H9 (cell line): Measurements from ENCODE around the gene LEPROT. TPM values are rescaled to one million over a fixed set of nuclear protein-coding genes. Genes with fewer than 3 reads are reported as not detected.

ENCODE experiments used
- DNase-seq: peaks from one replicate; pipeline ENCODE4 v3.0.0-alpha.2; 2017
- H2AFZ ChIP-seq: one replicate; pipeline ENCODE4 v1.6.1; 2013; ENCODE audit warnings: mild to moderate bottlenecking, low read length, control low read depth, moderate library complexity
- H2AK5ac ChIP-seq: 2 replicates; pipeline ENCODE4 v1.6.1; 2013; ENCODE audit warnings: low read length, control low read depth, mixed read lengths; ENCODE audit not compliant: insufficient read length
- H2BK120ac ChIP-seq: one replicate; pipeline ENCODE4 v1.6.1; 2013; ENCODE audit warnings: low read depth, mild to moderate bottlenecking, low read length, control low read depth, inconsistent platforms; ENCODE audit not compliant: poor library complexity, severe bottlenecking
- H2BK12ac ChIP-seq: 2 replicates; pipeline ENCODE4 v1.6.1; 2013; ENCODE audit warnings: low read length, control low read depth, mixed read lengths, low read depth; ENCODE audit not compliant: insufficient read length
- H2BK15ac ChIP-seq: 2 replicates; pipeline ENCODE4 v1.6.1; 2013; ENCODE audit warnings: low read depth, low read length, control low read depth
- H2BK20ac ChIP-seq: one replicate; pipeline ENCODE4 v1.6.1; 2013; ENCODE audit warnings: low read depth, mild to moderate bottlenecking, low read length, control low read depth, inconsistent platforms; ENCODE audit not compliant: poor library complexity, severe bottlenecking
- H2BK5ac ChIP-seq: 2 replicates; pipeline ENCODE4 v1.6.1; 2013; ENCODE audit warnings: low read length, control low read depth, mixed read lengths; ENCODE audit not compliant: insufficient read length
- H3K14ac ChIP-seq: 2 replicates; pipeline ENCODE4 v1.6.1; 2013; ENCODE audit warnings: low read length, control low read depth; ENCODE audit not compliant: insufficient read depth
- H3K18ac ChIP-seq: 2 replicates; pipeline ENCODE4 v1.6.1; 2013; ENCODE audit warnings: low read depth, mild to moderate bottlenecking, mixed read lengths, low read length, control low read depth; ENCODE audit not compliant: insufficient read length
- H3K23ac ChIP-seq: 2 replicates; pipeline ENCODE4 v1.6.1; 2013; ENCODE audit warnings: low read length, control low read depth, mixed read lengths, low read depth; ENCODE audit not compliant: insufficient read length
- H3K23me2 ChIP-seq: 2 replicates; pipeline ENCODE4 v1.6.1; 2013; ENCODE audit warnings: low read depth, mild to moderate bottlenecking, mixed read lengths, low read length, control low read depth; ENCODE audit not compliant: insufficient read length, poor library complexity, severe bottlenecking
- H3K27ac ChIP-seq: 2 replicates; pipeline ENCODE4 v1.5.1; 2013; ENCODE audit warnings: low read length, control low read depth, mixed read lengths, low read depth; ENCODE audit not compliant: insufficient read length
- H3K27me3 ChIP-seq: 2 replicates; pipeline ENCODE4 v1.6.1; 2013; ENCODE audit warnings: low read length, control low read depth, inconsistent platforms; ENCODE audit not compliant: insufficient read depth
- H3K4ac ChIP-seq: 2 replicates; pipeline ENCODE4 v1.6.1; 2013; ENCODE audit warnings: low read depth, mild to moderate bottlenecking, control low read depth, inconsistent platforms, low read length, moderate library complexity
- H3K4me1 ChIP-seq: 2 replicates; pipeline ENCODE4 v1.6.1; 2013; ENCODE audit warnings: low read length, control low read depth, inconsistent platforms; ENCODE audit not compliant: insufficient read depth
- H3K4me2 ChIP-seq: 2 replicates; pipeline ENCODE4 v1.6.1; 2013; ENCODE audit warnings: low read length, control low read depth, mixed read lengths; ENCODE audit not compliant: insufficient read length, insufficient read depth
- H3K56ac ChIP-seq: 2 replicates; pipeline ENCODE4 v1.6.1; 2013; ENCODE audit warnings: low read depth, mild to moderate bottlenecking, mixed read lengths, low read length, control low read depth; ENCODE audit not compliant: insufficient read length
- H3K79me1 ChIP-seq: 2 replicates; pipeline ENCODE4 v1.6.1; 2013; ENCODE audit warnings: low read depth, mild to moderate bottlenecking, moderate library complexity, low read length, control low read depth, inconsistent platforms; ENCODE audit not compliant: insufficient read depth, poor library complexity, severe bottlenecking
- H3K79me2 ChIP-seq: 2 replicates; pipeline ENCODE4 v1.6.1; 2013; ENCODE audit warnings: low read length, control low read depth, inconsistent platforms; ENCODE audit not compliant: insufficient read depth
- H3K9ac ChIP-seq: 2 replicates; pipeline ENCODE4 v1.6.1; 2013; ENCODE audit warnings: low read length, control low read depth, mixed read lengths; ENCODE audit not compliant: insufficient read length; ENCODE audit errors: extremely low read depth
- H3K9me3 ChIP-seq: one replicate; pipeline ENCODE4 v1.6.1; 2013; ENCODE audit warnings: low read depth, low read length, inconsistent platforms; ENCODE audit not compliant: control insufficient read depth
- H3T11ph ChIP-seq: one replicate; pipeline ENCODE4 v1.6.1; 2013; ENCODE audit warnings: mild to moderate bottlenecking, low read length, control low read depth, inconsistent platforms
- H4K20me1 ChIP-seq: one replicate; pipeline ENCODE4 v1.6.1; 2013; ENCODE audit not compliant: control insufficient read depth, insufficient read length, insufficient read depth
- H4K5ac ChIP-seq: 2 replicates; pipeline ENCODE4 v1.6.1; 2013; ENCODE audit warnings: low read depth, mild to moderate bottlenecking, mixed read lengths, low read length, control low read depth; ENCODE audit not compliant: insufficient read length
- H4K8ac ChIP-seq: replicated peaks from 2 replicates; pipeline ENCODE4 v1.6.1; 2013; ENCODE audit warnings: low read length, control low read depth, mixed read lengths, low read depth; ENCODE audit not compliant: insufficient read length
- H4K91ac ChIP-seq: 2 replicates; pipeline ENCODE4 v1.6.1; 2013; ENCODE audit warnings: low read depth, mild to moderate bottlenecking, moderate library complexity, mixed read lengths, low read length, control low read depth; ENCODE audit not compliant: insufficient read length
- H3K27ac Mint-ChIP-seq, 3 experiments: 2 replicates in 2 of 3; 3 replicates in 1 of 3; pipeline ENCODE4 v1.8.0; 2020 to 2021; ENCODE audit warnings: mixed read lengths in 3 of 3, mild to moderate bottlenecking in 1 of 3, moderate library complexity in 1 of 3
- H3K27me3 Mint-ChIP-seq: 2 replicates; pipeline ENCODE4 v1.8.0; 2021; ENCODE audit warnings: low read depth, mild to moderate bottlenecking, moderate library complexity, mixed read lengths
- H3K36me3 Mint-ChIP-seq, 3 experiments: 2 replicates in 2 of 3; 3 replicates in 1 of 3; pipeline ENCODE4 v1.8.0; 2020 to 2021; ENCODE audit warnings: low read depth in 3 of 3, mixed read lengths in 3 of 3; ENCODE audit not compliant: insufficient read depth in 1 of 3
- H3K4me1 Mint-ChIP-seq, 2 experiments: 2 replicates each; pipeline ENCODE4 v1.8.0; 2020; ENCODE audit warnings: mixed read lengths in 2 of 2
- H3K4me3 Mint-ChIP-seq, 2 experiments: 2 replicates in 1 of 2; 3 replicates in 1 of 2; pipeline ENCODE4 v1.8.0; 2020 to 2021; ENCODE audit warnings: mild to moderate bottlenecking in 2 of 2, mixed read lengths in 2 of 2, moderate library complexity in 1 of 2
- H3K9me3 Mint-ChIP-seq, 2 experiments: 2 replicates in 1 of 2; 3 replicates in 1 of 2; pipeline ENCODE4 v1.8.0; 2020; ENCODE audit warnings: mild to moderate bottlenecking in 2 of 2, mixed read lengths in 2 of 2, moderate library complexity in 1 of 2
- WGBS: extraction: QIAGEN DNeasy Blood & Tissue Kit; methylation state at CpG from one replicate; pipeline ENCODE4 v1.1.7; 2013; ENCODE audit warnings: missing lambda C conversion rate, low lambda C conversion rate, mixed read lengths; ENCODE audit not compliant: insufficient read length; ENCODE audit errors: extremely low coverage; 5-methylcytosine and 5-hydroxymethylcytosine counted together
- total RNA-seq: library from RNA; stranded (reverse); gene quantifications from 2 replicates; pipeline ENCODE4 v1.2.1, GENCODE V29; 2021
- TF ChIP-seq, protein P1 (sequence below): fragments of 200-600 bp; sonication (generic); conservative IDR thresholded peaks from 3 replicates; pipeline ENCODE4 v1.8.0; 2021; ENCODE audit warnings: antibody characterized with exemption, mild to moderate bottlenecking

LEPROT gene
- total RNA-seq, 1 experiment from 2014 or later: 32.6 TPM

DNA sequence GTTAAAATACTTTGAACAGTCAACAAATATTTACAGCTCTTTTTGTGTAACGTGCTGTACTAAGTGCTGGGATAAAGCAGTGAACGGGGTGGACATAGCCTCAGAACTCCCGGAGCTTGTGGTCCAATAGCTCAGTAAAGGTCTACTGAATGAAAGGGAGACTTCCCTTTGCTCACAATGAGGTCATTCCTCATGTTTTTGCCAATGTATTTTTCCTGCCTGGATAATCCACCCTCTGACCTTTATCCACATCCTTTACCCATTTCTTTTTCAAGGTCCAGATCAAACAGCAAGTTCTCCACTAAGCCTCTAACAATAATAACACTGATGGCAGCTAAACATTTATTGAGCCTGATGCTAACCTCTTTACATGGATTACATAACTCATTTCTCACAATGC is 55.9 kb downstream of the LEPROT start:
- no peak overlapping the region for H3K14ac ChIP-seq
- no peak overlapping the region for H3K18ac ChIP-seq
- no peak overlapping the region for H3K56ac ChIP-seq
- no peak overlapping the region for H2BK5ac ChIP-seq
- H3K9me3 ChIP-seq: no peaks in the 10 kb centered on the region
- no peaks in the 10 kb centered on the region for H3K4me1 ChIP-seq
- no CpG with 5 or more reads among the region's 3 CpGs for WGBS
- H3K27ac Mint-ChIP-seq: no peak overlapping the region
- no peak overlapping the region for H3K4me2 ChIP-seq
- H2BK15ac ChIP-seq: no peak overlapping the region
- H3K27me3 ChIP-seq: no peaks in the 10 kb centered on the region
- no peak overlapping the region for H3K4me3 Mint-ChIP-seq
- no peak for DNase-seq
- H3K9ac ChIP-seq: no peak overlapping the region
- TF ChIP-seq, protein P1, sequence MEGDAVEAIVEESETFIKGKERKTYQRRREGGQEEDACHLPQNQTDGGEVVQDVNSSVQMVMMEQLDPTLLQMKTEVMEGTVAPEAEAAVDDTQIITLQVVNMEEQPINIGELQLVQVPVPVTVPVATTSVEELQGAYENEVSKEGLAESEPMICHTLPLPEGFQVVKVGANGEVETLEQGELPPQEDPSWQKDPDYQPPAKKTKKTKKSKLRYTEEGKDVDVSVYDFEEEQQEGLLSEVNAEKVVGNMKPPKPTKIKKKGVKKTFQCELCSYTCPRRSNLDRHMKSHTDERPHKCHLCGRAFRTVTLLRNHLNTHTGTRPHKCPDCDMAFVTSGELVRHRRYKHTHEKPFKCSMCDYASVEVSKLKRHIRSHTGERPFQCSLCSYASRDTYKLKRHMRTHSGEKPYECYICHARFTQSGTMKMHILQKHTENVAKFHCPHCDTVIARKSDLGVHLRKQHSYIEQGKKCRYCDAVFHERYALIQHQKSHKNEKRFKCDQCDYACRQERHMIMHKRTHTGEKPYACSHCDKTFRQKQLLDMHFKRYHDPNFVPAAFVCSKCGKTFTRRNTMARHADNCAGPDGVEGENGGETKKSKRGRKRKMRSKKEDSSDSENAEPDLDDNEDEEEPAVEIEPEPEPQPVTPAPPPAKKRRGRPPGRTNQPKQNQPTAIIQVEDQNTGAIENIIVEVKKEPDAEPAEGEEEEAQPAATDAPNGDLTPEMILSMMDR: no peak
- no peak overlapping the region for H4K5ac ChIP-seq
- no peaks in the 10 kb centered on the region for H3K4me1 Mint-ChIP-seq
- no peaks in the 10 kb centered on the region for H3K9me3 Mint-ChIP-seq
- no peaks in the 10 kb centered on the region for H3K79me1 ChIP-seq
- H3K4ac ChIP-seq: no peak overlapping the region
- H4K91ac ChIP-seq: no peak overlapping the region
- no peak overlapping the region for H2AFZ ChIP-seq
- H2AK5ac ChIP-seq: no peak overlapping the region
- no peaks in the 10 kb centered on the region for H3K23me2 ChIP-seq
- no peak overlapping the region for H3K27ac ChIP-seq
- H3K36me3 Mint-ChIP-seq: no peaks in the 10 kb centered on the region
- no peak overlapping the region for H3T11ph ChIP-seq
- no peak overlapping the region for H2BK20ac ChIP-seq
- no peak overlapping the region for H3K23ac ChIP-seq
- no peak overlapping the region for H2BK12ac ChIP-seq
- no peaks in the 10 kb centered on the region for H4K20me1 ChIP-seq
- no peaks in the 10 kb centered on the region for H3K79me2 ChIP-seq
- no peak overlapping the region for H4K8ac ChIP-seq
- no peak overlapping the region for H2BK120ac ChIP-seq
- H3K27me3 Mint-ChIP-seq: no peaks in the 10 kb centered on the region; the same call in 1 of the 2 replicates
